Measurements from ENCODE around the gene SEL1L.

DNA sequence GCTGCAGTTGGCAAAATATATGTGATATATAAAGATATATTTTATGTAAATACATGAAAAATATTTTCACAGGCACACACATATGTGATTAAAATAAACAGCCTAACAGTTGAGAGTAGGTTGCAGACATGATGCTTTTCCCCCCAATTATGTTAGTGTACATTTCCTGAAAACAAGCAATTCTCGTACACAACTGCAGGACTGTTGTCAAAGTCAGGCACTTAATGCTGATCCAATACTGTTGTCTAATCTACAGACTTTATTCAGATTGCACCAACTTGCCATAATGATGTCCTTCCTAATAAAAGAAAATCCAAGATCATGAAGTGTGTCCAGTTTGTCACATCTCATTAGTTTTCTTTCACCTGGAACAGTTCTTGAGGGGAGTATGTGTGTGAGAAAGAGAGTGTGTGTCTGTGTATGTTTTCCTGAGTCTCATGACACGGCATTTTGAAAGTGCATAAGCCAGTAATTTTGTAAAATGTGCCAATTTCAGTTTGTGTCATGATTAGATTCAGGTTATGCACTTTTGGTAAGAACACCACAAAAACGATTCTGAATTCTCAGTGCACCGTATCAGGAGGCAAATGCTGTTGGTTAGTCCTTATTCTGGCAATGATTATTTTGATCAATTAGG is 16.5 kb upstream of the SEL1L start:
- no peak for TF ChIP-seq EZH2 (IDR thresholded peaks at IDR 0.05; ENCODE audit: borderline replicate concordance, low read length)
- TF ChIP-seq, protein P1, sequence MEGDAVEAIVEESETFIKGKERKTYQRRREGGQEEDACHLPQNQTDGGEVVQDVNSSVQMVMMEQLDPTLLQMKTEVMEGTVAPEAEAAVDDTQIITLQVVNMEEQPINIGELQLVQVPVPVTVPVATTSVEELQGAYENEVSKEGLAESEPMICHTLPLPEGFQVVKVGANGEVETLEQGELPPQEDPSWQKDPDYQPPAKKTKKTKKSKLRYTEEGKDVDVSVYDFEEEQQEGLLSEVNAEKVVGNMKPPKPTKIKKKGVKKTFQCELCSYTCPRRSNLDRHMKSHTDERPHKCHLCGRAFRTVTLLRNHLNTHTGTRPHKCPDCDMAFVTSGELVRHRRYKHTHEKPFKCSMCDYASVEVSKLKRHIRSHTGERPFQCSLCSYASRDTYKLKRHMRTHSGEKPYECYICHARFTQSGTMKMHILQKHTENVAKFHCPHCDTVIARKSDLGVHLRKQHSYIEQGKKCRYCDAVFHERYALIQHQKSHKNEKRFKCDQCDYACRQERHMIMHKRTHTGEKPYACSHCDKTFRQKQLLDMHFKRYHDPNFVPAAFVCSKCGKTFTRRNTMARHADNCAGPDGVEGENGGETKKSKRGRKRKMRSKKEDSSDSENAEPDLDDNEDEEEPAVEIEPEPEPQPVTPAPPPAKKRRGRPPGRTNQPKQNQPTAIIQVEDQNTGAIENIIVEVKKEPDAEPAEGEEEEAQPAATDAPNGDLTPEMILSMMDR (IDR thresholded peaks at IDR 0.05; ENCODE audit: low read length): no peak

Data from OCI-LY1 (cell line).